Nephron progenitor cell (in vitro differentiated cells): ENCODE results near the gene PAK6.

Experiments
- DNase-seq: peaks from one replicate; pipeline ENCODE4 v3.0.0; 2021
- H3K27ac Mint-ChIP-seq: 2 replicates; pipeline ENCODE4 v1.8.0; 2021; ENCODE audit warnings: mild to moderate bottlenecking, moderate library complexity, mixed read lengths
- H3K27me3 Mint-ChIP-seq: 2 replicates; pipeline ENCODE4 v1.8.0; 2021; ENCODE audit warnings: mild to moderate bottlenecking, low read depth, mixed read lengths; ENCODE audit not compliant: poor library complexity
- H3K36me3 Mint-ChIP-seq: 2 replicates; pipeline ENCODE4 v1.8.0; 2021; ENCODE audit warnings: low read depth, mixed read lengths
- H3K4me1 Mint-ChIP-seq: 2 replicates; pipeline ENCODE4 v1.8.0; 2021; ENCODE audit warnings: mixed read lengths
- H3K4me3 Mint-ChIP-seq: 2 replicates; pipeline ENCODE4 v1.8.0; 2021; ENCODE audit warnings: mild to moderate bottlenecking, moderate library complexity, mixed read lengths
- H3K9me3 Mint-ChIP-seq: 2 replicates; pipeline ENCODE4 v1.8.0; 2021; ENCODE audit warnings: mild to moderate bottlenecking, moderate library complexity, mixed read lengths
- CTCF ChIP-seq: fragments of 200-600 bp; sonication (generic); IDR thresholded peaks from 2 replicates; pipeline ENCODE4 v1.5.0; 2021; ENCODE audit warnings: antibody characterized with exemption

The PAK6 gene

GRCh38 chr15:40302981-40303380, 64.1 kb downstream of the PAK6 start:
- Mint-ChIP-seq H3K36me3 (peaks cover 8% of the 10 kb centered on the region), H3K27ac (no peak overlapping the region), H3K4me1 (peaks cover 26% of the 10 kb centered on the region), H3K4me3 (no peak overlapping the region), H3K27me3 (peaks cover 34% of the 10 kb centered on the region), H3K9me3 (peaks cover 19% of the 10 kb centered on the region)
- no peak for TF ChIP-seq CTCF
- DNase-seq, result no peak

- DNase-seq, result no peak
- H3K4me1 Mint-ChIP-seq, result peaks cover 32% of the 10 kb centered on the region
- TF ChIP-seq CTCF, result no peak
- peaks cover 34% of the 10 kb centered on the region for H3K27me3 Mint-ChIP-seq
- no peak overlapping the region for H3K4me3 Mint-ChIP-seq
- H3K36me3 Mint-ChIP-seq, result peaks cover 8% of the 10 kb centered on the region
- peak overlapping the region; percentile 39 for H3K27ac Mint-ChIP-seq
- peaks cover 19% of the 10 kb centered on the region for H3K9me3 Mint-ChIP-seq
Measured at GRCh38 chr15:40303576-40303975, 64.7 kb downstream of the PAK6 start.

GRCh38 chr15:40305281-40305680, 66.4 kb downstream of the PAK6 start:
- Mint-ChIP-seq H3K27ac (no peak overlapping the region), H3K36me3 (no peaks in the 10 kb centered on the region), H3K27me3 (peaks cover 41% of the 10 kb centered on the region), H3K4me1 (peaks cover 47% of the 10 kb centered on the region), H3K9me3 (peaks cover 5% of the 10 kb centered on the region), H3K4me3 (no peak overlapping the region)
- no peak for TF ChIP-seq CTCF
- DNase-seq, result no peak

- DNase-seq, result no peak
- peaks cover 45% of the 10 kb centered on the region for H3K4me1 Mint-ChIP-seq
- no peak overlapping the region for H3K27ac Mint-ChIP-seq
- no peak overlapping the region for H3K4me3 Mint-ChIP-seq
- TF ChIP-seq CTCF, result no peak
- H3K36me3 Mint-ChIP-seq, result no peaks in the 10 kb centered on the region
- peaks cover 49% of the 10 kb centered on the region for H3K27me3 Mint-ChIP-seq
- H3K9me3 Mint-ChIP-seq, result no peaks in the 10 kb centered on the region
Measured at GRCh38 chr15:40306371-40306770, 67.5 kb downstream of the PAK6 start.

GRCh38 chr15:40306908-40307307, 68.0 kb downstream of the PAK6 start:
- Mint-ChIP-seq H3K9me3 (no peaks in the 10 kb centered on the region), H3K27ac (no peak overlapping the region), H3K4me1 (peaks cover 40% of the 10 kb centered on the region), H3K27me3 (peaks cover 54% of the 10 kb centered on the region), H3K4me3 (peak overlapping the region; percentile 45), H3K36me3 (no peaks in the 10 kb centered on the region)
- no peak for DNase-seq
- no peak for TF ChIP-seq CTCF

- H3K4me1 Mint-ChIP-seq, result peaks cover 39% of the 10 kb centered on the region
- peaks cover 61% of the 10 kb centered on the region for H3K27me3 Mint-ChIP-seq
- peak within 1 kb of the TSS; percentile 45 for H3K4me3 Mint-ChIP-seq
- DNase-seq, result peak; percentile 61
- H3K27ac Mint-ChIP-seq, result no peak within 1 kb of the TSS
- TF ChIP-seq CTCF, result no peak
- no peaks in the 10 kb centered on the region for H3K9me3 Mint-ChIP-seq
- no peaks in the 10 kb centered on the region for H3K36me3 Mint-ChIP-seq
Measured at GRCh38 chr15:40307421-40308211, 68.8 kb downstream of the PAK6 start, which contains the start of gene PLCB2. PLCB2 (minus strand) TSS chr15:40307935; CDS start chr15:40307672, 263 bp downstream.
